Upper lobe of left lung (tissue), 4 donors: ENCODE data around the gene CHST13.

Experiments
- POLR2A ChIP-seq, 4 donors: fragments of 450-650 bp; IDR thresholded peaks; one replicate each; pipeline ENCODE4 v1.5.1; 2016 to 2017; ENCODE audit warnings: antibody characterized with exemption in 4 of 4, mild to moderate bottlenecking in 2 of 4
- POLR2AphosphoS5 ChIP-seq, 2 donors: sonication (generic); formaldehyde crosslinking; IDR thresholded peaks; one replicate each; pipeline ENCODE4 v1.5.1; 2017; ENCODE audit warnings: antibody characterized with exemption in 2 of 2
- TF ChIP-seq, protein P1 (sequence below), 6 experiments: fragments of 450-650 bp in 4 of 6; fragments of 200-600 bp in 2 of 6; sonication (generic) in 2 of 6; IDR thresholded peaks; one replicate each; pipeline ENCODE4 v1.5.1; 2016 to 2019; ENCODE audit warnings: antibody characterized with exemption in 6 of 6

DNA sequence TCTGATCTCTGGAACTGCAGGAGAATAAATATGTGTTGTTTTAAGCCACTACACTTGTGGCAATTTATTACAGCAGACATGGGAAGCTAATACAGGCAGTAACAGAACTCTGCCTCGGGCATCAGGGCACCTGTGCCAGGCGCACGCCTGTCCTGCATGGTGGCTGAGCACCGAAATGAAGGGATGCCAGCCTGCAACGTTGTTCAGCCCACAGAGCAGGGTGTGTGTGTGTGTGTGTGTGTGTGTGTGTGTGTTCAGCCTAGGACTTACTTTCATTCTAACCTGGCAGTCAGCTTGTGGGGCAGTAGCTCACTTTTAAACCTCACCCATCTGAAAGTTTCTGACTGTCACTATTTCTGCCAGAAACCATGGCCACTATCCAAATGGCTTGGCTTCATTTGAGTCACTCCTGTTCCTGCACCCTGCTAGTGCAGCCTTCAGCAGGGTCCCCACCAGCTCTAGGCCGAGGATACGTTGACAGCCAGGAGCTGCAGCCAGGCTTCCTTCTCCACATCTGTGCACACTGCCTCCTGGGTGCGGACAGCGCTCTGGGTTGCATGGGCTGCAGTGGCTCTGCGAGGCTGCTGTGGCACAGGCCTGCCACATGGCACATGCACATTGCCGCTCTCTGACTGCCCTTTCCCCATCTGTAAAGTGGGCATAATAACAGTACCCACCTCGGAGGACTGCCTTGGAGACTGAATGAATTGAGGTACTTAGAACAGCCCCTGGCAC lies 10.9 kb upstream of the CHST13 start:
- TF ChIP-seq, protein P1, sequence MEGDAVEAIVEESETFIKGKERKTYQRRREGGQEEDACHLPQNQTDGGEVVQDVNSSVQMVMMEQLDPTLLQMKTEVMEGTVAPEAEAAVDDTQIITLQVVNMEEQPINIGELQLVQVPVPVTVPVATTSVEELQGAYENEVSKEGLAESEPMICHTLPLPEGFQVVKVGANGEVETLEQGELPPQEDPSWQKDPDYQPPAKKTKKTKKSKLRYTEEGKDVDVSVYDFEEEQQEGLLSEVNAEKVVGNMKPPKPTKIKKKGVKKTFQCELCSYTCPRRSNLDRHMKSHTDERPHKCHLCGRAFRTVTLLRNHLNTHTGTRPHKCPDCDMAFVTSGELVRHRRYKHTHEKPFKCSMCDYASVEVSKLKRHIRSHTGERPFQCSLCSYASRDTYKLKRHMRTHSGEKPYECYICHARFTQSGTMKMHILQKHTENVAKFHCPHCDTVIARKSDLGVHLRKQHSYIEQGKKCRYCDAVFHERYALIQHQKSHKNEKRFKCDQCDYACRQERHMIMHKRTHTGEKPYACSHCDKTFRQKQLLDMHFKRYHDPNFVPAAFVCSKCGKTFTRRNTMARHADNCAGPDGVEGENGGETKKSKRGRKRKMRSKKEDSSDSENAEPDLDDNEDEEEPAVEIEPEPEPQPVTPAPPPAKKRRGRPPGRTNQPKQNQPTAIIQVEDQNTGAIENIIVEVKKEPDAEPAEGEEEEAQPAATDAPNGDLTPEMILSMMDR (IDR thresholded peaks at IDR 0.05) = no peak
- TF ChIP-seq POLR2AphosphoS5 (IDR thresholded peaks at IDR 0.05) (no peak), POLR2A (IDR thresholded peaks at IDR 0.05) (no peak)
